Measurements from ENCODE around the gene TOMM22. TPM values are rescaled to one million over a fixed set of nuclear protein-coding genes. Genes with fewer than 3 reads are reported as not detected.

TOMM22 gene
- total RNA-seq, 1 donor from 2014 or later, result 55.7 TPM

- intact Hi-C loops (cut with DNase I), result no loop called here
Observed at GRCh38 chr22:38710866-38711265, 29.1 kb downstream of the TOMM22 start.

GRCh38 chr22:38712486-38713207 is 30.9 kb downstream of the TOMM22 start:
- DNase-seq (ENCODE audit: low spot score), result peak; percentile 19
- intact Hi-C loops (cut with DNase I), result no loop called here

More at GRCh38 chr22:38710866-38711265, 29.1 kb downstream of the TOMM22 start:
- no peak for DNase-seq (ENCODE audit: low spot score)

GRCh38 chr22:38713921-38714320 is 32.2 kb downstream of the TOMM22 start:
- intact Hi-C loops (cut with DNase I), result no loop called here
- DNase-seq (ENCODE audit: low spot score), result peak; percentile 51

- intact Hi-C loops (cut with DNase I), result no loop called here
- peak; percentile 76 for DNase-seq (ENCODE audit: low spot score)
Observed at GRCh38 chr22:38715176-38715764, 33.5 kb downstream of the TOMM22 start.

- DNase-seq (ENCODE audit: low spot score), result peak; percentile 53
Observed at GRCh38 chr22:38715852-38716251, 34.1 kb downstream of the TOMM22 start.

GRCh38 chr22:38716271-38716670 is 34.5 kb downstream of the TOMM22 start:
- no peak for DNase-seq (ENCODE audit: low spot score)
- intact Hi-C loops (cut with DNase I), result no loop called here

More at GRCh38 chr22:38715852-38716251, 34.1 kb downstream of the TOMM22 start:
- intact Hi-C loops (cut with DNase I), result no loop called here

- intact Hi-C loops (cut with DNase I), result no loop called here
- DNase-seq (ENCODE audit: low spot score), result no peak
Observed at GRCh38 chr22:38716826-38717225, 35.1 kb downstream of the TOMM22 start.

GRCh38 chr22:38717244-38717643 is 35.5 kb downstream of the TOMM22 start:
- DNase-seq (ENCODE audit: low spot score), result no peak
- intact Hi-C loops (cut with DNase I), result no loop called here

- DNase-seq (ENCODE audit: low spot score), result peak; percentile 76
- intact Hi-C loops (cut with DNase I), result no loop called here
Observed at GRCh38 chr22:38718414-38718813, 36.7 kb downstream of the TOMM22 start.

- DNase-seq (ENCODE audit: low spot score), result peak; percentile 7
- intact Hi-C loops (cut with DNase I), result no loop called here
Observed at GRCh38 chr22:38719196-38719595, 37.4 kb downstream of the TOMM22 start.

- intact Hi-C loops (cut with DNase I), result no loop called here
- DNase-seq (ENCODE audit: low spot score), result no peak
Observed at GRCh38 chr22:38720350-38720749, 38.6 kb downstream of the TOMM22 start.

GRCh38 chr22:38721551-38721950 is 39.8 kb downstream of the TOMM22 start:
- no peak for DNase-seq (ENCODE audit: low spot score)
- intact Hi-C loops (cut with DNase I), result no loop called here

- no peak for DNase-seq (ENCODE audit: low spot score)
- intact Hi-C loops (cut with DNase I), result no loop called here
Observed at GRCh38 chr22:38724176-38724575, 42.4 kb downstream of the TOMM22 start.

- intact Hi-C loops (cut with DNase I), result no loop called here
- DNase-seq (ENCODE audit: low spot score), result no peak
Observed at GRCh38 chr22:38724926-38725571, 43.3 kb downstream of the TOMM22 start.

- DNase-seq (ENCODE audit: low spot score), result no peak
- intact Hi-C loops (cut with DNase I), result no loop called here
Observed at GRCh38 chr22:38725900-38726655, 44.3 kb downstream of the TOMM22 start.

- DNase-seq (ENCODE audit: low spot score), result no peak
- intact Hi-C loops (cut with DNase I), result no loop called here
Observed at GRCh38 chr22:38727123-38727522, 45.4 kb downstream of the TOMM22 start.

- intact Hi-C loops (cut with DNase I), result no loop called here
- no peak for DNase-seq (ENCODE audit: low spot score)
Observed at GRCh38 chr22:38727530-38728451, 46.0 kb downstream of the TOMM22 start.

- intact Hi-C loops (cut with DNase I), result no loop called here
- DNase-seq (ENCODE audit: low spot score), result no peak
Observed at GRCh38 chr22:38728871-38729796, 47.4 kb downstream of the TOMM22 start.
